Activated T-cell treated with anti-CD3 and anti-CD28 coated beads for 48 hours (primary cell): ENCODE data around the gene UIMC1.
"Not testable (repeated sequence)": the region's sequence is repeated elsewhere in the genome, so short reads cannot be mapped to it uniquely, and the experiment has no call there.

Experiments used
- DNase-seq: peaks from one replicate; pipeline ENCODE4 v3.0.0-alpha.2; 2020; ENCODE audit warnings: low read depth

Gene UIMC1

GRCh38 chr5:176883700-176884570 lies 122.6 kb downstream of the UIMC1 start:
- no peak for DNase-seq

DNA sequence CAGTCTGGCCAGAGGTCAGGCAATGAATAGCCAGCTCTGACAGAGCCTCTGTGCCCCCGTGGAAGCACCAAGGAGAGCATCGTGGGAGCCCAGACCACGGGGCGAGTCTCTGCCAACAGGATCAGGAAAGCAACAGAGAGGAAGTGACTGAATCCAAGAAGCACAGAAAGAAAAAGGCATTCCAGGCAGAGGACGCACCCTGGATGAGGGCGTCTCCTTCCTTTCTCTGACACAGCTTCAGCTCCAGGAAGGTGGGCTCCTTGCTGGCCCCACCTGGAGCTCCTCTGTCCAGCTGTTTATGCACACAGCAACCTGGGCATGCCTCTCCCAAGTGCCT lies 124.0 kb downstream of the UIMC1 start:
- DNase-seq, result no peak

DNA sequence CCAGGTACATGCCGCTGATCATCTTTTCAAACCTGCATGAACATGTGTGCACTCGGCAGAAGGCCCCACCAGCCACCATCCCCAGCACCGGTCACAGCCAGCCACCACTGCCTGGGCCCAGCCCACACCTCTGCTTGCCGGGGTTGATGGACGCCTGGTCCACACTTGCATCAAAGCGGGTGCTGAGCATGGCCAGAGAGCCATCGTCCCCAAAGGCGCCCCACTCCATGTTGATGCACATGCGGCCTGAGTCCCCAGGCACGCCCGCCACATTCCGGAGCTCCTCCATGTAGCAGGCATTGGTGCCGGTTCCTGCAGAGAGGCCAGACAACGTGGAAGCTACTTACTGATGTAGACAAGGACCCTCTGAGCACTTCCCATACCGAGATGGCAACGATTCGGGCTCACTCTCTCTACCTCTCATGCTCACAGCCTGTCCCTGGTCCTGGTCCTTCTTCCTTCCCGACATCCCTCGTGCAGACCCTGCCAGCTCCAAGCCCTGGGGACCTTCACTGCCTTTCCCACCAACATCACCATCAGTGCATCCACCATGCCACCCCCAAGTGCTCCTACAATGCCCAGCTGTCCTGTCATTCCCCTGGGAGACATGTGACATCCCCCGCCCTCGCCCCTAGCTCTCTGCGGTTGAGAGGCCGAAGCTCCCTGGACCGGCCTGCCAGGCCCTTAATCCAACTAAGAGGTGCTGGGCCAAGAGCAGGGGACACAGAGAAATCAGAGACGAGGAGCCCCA lies 124.6 kb downstream of the UIMC1 start:
- no peak for DNase-seq

DNA sequence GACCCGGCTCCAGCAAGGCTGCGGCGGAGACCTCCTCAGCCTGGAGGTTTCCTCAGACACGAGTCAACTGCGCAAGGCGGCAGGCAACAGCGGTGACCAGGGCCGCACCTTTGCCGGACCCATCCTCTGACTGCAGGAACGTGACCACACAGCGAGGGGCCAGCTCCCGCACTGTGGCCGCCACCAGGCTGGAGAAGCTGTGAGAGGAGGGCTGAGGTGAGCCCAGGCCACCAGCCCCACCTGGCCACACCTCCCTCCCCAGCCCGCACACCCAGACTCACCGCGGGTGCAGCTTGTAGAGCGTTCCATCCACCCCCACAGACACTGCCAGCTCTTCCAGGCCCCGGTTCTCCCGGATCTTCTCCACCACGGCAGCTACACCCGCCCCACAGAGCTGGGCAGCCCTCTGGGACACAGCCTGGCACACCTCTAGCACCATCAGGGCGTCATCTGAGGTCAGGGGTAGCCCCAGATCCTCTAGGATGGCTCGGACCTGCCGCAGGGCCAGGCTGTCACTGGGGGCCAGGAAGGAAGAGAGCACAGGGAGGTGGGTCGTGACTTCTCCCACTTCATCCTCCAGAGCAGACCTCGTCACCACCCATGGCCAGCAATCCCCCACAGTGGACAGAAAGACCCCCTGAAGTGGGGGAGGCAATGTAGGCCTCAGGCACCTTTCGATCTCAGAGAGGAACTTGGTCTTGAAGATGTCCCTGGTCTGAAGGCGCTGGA lies 125.4 kb downstream of the UIMC1 start:
- no peak for DNase-seq

DNA sequence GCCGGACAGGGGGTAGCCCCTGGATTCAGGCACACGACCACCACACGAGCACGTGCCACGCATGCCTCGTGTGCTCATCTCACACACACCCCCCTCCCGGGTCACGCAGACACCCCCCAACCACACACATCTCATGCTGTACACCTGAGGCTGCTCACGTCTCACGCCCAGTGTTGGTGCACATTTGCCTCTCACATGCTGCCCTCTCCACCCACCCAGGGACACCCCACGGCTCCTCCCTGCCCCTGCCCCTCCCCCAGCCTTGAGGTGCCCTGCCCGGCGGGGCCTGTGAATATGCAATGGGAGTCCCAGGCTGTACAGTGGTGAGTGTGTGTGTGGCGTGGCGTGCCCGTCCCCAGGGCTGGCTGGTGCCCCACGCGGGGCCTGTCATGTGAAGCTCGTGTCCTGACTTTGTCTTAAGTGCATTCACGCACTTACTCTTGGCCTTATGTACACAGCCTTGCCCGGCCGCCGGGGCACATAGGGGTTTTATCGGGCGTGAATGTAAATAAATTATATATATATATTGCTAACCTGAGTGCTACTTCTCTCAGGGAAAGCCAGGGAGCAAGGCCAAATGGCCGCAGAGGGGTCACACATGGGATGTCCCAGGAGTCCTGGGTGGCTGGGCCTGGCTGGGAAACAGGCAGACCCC lies 126.1 kb downstream of the UIMC1 start:
- no peak for DNase-seq

DNA sequence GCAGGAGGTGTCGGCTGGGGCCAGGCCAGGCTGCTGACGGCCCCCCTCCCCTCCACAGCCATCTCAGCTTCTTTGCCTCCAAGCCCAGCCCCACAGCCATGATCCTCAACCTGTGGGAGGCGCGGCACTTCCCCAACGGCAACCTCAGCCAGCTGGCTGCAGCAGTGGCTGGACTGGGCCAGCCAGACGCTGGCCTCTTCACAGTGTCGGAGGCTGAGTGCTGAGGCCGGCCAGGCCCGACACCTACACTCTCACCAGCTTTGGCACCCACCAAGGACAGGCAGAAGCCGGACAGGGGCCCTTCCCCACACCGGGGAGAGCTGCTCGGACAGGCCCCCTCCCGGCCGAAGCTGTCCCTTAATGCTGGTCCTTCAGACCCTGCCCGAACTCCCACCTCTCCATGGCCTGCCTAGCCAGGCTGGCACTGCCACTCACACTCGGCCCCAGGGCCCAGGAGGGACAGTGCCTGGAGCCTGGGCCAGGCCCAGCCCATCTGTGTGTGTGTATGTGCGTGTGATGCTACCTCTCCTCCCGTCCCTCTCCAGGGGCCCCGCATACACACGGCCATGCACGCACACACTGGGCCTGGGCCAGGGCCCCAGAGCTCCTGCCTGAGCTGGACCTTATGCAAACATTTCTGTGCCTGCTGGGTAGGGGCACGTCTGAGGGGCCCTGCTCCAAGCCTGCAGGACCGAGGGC lies 126.8 kb downstream of the UIMC1 start:
- DNase-seq, result no peak

DNA sequence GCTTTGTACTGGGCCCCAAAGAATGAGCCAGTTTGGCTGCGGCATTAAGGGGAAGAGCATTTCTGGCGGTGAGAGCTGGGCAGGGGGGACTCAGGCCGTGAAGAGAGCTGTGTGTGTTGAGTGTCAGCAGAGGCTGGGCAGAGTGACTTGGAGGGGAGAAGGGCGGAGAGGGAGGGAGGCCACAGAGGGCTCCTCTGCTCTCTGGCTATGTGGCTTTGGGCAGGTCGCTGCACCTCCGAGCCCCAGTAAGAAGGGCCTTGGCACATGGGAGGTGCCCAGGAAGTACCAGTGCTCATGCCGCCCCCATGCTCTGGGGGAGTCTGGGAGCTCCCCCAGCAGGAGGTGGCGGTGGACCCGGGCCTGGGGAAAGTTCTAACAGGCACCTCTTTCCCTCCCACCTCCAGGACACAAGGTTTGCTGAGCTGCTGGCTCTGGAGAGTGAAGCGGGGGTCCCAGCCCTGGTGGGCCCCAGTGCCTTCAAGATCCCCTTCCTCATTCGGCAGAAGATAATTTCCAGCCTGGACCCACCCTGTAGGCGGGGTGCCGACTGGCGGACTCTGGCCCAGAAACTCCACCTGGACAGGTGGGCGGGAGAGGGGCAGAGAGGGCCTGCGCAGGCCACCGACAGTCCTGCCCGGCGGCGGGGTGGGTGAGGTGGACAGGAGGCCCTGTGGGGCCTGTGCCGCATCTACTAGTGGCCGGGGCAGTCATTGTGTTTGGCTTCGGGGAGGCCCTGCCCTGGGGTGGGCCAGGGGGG lies 127.5 kb downstream of the UIMC1 start:
- DNase-seq, result no peak

- no peak for DNase-seq
These were observed 128.1 kb downstream of the UIMC1 start for GRCh38 chr5:176878463-176878862.

DNA sequence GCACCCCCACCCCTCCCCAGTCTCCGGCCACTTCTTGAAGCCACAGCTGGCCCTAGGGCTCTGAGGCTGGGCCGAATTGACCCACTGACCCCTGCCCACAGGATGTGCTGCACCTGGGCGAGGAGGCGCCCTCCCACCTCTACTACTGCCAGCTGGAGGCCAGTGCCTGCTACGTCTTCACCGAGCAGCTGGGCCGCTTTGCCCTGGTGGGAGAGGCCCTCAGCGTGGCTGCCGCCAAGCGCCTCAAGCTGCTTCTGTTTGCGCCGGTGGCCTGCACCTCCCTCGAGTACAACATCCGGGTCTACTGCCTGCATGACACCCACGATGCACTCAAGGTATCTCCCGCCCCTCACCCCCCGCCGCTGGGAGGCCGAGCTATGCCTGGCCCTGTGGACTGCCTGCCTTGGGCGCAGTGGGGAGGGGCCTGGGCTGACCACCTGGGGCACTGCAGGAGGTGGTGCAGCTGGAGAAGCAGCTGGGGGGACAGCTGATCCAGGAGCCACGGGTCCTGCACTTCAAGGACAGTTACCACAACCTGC lies 128.7 kb downstream of the UIMC1 start:
- DNase-seq, result no peak

DNA sequence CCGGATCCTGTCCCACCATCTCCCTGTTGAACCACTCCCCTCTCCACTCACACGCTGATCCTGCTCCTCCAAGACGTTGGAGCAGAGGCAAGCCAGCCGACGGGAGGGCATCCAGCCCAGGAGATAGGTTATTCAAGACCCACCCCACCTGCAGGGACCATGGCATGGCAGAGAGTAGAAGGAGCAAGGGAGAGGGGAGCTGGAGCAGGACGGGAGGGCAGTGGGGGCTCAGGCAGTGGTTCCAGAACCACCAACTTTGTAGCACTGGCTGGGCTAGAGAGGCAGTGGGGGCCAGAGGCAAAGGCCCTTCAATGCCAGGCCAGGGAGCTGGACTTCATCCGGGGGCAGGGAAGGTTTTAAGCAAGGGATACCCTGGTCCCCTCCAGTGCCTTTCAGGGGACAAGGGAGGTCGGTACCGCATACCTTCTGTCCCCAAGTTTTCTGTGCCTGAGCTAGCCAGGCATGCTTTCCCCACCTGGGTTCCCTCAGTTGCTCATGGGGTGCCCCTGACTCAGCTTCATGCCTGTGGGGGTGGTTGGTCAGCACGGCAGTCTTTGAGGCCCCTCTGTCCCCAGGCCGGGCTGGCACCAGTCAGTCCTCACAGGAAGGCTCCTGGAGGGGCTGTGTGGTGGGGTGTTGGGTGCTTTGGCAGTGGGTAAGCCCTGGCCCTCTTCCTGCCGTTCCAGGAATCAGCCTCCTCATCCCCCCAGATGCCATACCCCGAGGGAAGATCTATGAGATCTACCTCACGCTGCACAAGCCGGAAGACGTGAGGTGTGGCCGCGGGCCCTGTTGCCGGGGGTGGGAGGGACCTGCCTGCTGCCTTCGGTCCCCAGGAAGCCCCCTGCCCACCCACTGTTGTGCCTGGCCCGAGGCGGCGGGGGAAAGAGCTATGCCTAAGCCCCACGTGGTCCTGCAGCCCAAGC lies 129.8 kb downstream of the UIMC1 start:
- DNase-seq, result no peak

DNA sequence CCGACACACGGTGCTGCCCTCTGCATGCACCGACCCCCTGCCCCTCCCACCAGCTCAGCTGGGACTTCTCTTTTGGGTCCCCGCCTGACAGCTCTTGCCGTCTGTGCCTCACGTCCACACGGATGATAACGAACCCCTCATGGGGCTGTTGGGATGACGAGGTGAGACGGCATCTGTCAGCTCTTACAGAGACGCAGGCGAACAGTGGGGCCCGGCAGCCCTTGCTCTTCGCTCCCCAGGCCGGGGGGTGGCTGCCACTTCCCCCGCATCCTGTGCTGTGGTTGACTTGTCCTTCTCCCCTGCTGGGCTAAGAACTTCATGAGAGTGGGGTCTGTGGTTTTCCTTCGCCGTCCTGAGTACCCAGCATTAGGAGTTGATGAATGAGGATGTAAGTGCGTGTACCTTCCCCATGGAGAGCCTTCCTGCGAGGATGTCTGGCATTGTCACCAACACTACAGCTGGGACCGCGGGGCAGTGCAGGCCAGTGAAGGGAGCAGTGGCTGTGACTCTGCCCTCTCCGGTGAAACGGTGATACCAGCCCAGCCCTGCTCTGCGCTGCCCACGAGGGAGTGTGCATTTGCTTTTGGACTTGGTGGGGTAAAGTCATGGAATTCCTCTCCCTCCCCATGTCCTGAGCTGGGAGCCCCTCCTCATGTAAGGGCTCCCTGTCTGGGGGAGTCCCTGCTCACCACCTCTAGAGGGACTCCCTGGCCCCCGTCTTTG lies 130.6 kb downstream of the UIMC1 start:
- DNase-seq, result no peak

DNA sequence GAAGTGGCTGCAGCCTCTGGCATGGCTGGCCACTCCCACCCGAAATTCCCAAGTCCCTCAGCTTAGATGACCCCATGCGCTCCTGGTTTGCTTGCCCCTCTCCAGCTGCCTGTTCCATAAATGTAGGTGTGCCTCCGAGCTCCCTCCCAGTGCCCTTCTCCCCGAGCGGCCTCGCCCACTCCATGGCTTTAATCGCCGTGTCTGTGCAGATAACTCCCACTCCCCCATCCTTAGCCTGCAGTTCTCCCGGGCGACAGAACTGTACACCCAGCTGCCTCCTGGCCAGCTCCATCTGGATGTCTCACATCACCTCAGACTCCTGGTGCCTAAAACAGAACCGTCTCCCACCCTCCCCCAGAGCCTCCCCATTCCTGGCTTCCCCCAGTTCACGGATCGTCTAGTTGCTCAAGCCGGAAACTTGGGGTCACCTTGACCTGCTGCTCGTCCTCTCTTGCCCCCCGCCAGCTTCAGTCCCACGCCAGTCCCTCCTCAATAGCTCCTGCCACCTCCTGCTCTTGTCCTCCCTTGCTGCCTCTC lies 131.5 kb downstream of the UIMC1 start:
- no peak for DNase-seq

DNA sequence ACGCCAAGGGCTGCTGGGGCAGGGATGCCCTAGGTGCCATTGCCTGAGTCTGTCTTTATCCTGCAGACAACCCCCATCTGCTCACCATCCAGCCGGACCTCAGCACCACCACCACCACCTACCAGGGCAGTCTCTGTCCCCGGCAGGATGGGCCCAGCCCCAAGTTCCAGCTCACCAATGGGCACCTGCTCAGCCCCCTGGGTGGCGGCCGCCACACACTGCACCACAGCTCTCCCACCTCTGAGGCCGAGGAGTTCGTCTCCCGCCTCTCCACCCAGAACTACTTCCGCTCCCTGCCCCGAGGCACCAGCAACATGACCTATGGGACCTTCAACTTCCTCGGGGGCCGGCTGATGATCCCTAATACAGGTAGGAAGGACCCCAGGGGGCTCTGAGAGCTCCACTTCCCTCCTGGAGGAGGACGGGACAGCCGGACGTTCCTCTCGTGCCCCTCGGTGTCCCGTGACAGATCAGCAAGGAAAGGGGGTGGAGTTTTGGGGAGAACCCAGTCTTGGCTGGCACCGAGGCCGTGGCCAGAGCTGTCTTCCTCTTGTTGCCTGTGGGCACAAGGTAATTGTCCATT lies 132.3 kb downstream of the UIMC1 start:
- DNase-seq, result no peak

GRCh38 chr5:176873541-176874172 lies 132.9 kb downstream of the UIMC1 start:
- DNase-seq, result no peak

DNA sequence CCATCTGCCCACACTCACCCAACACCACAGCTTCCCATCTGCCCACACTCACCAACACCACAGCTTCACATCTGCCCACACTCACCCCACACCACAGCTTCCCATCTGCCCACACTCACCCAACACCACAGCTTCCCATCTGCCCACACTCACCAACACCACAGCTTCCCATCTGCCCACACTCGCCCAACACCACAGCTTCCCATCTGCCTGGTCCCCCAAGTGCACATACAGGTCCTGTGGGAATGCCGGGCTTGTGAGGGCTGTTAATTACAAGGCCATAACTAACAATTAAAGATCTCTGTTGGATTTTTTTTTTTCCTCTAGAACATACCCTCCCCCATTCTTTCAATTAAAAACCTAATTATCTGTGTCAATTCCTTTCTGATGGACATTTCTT lies 133.6 kb downstream of the UIMC1 start:
- DNase-seq, result not testable (repeated sequence)

DNA sequence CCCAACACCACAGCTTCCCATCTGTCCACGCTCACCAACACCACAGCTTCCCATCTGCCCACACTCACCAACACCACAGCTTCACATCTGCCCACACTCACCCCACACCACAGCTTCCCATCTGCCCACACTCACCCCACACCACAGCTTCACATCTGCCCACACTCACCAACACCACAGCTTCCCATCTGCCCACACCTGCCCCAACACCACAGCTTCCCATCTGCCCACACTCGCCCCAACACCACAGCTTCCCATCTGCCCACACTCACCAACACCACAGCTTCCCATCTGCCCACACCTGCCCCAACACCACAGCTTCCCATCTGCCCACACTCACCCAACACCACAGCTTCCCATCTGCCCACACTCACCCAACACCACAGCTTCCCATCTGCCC lies 134.0 kb downstream of the UIMC1 start:
- not testable (repeated sequence) for DNase-seq

GRCh38 chr5:176870644-176871043 lies 135.9 kb downstream of the UIMC1 start:
- not testable (repeated sequence) for DNase-seq
